Endothelial cell of umbilical vein (primary cell): Measurements from ENCODE around the gene CHST3. TPM values are rescaled to one million over a fixed set of nuclear protein-coding genes. Genes with fewer than 3 reads are reported as not detected.

ENCODE experiments used
- BruUV-seq: library from RNA; stranded (reverse); fragments of 400-500 nt; replicated peaks from 2 replicates; lab custom pipeline; 2021; lab: Mats Ljungman, UMichigan
- CTCF ChIA-PET: fragments of 300-600, 350-600 bp; sonication (Branson Sonifier 250); formaldehyde crosslinking; loops from one replicate; lab custom pipeline; 2021; ENCODE audit warnings: antibody characterized with exemption, inconsistent platforms; lab: Charles Lee
- POLR2A ChIA-PET: fragments of 300-600, 350-600 bp; sonication (Branson Sonifier 250); formaldehyde crosslinking; loops from one replicate; lab custom pipeline; 2021; ENCODE audit warnings: antibody characterized with exemption, inconsistent platforms; lab: Charles Lee
- DNase-seq: peaks from one replicate; pipeline ENCODE4 v3.0.0-alpha.2; 2011; ENCODE audit warnings: low read depth, low spot score
- FAIRE-seq: peaks from 2 replicates; lab custom pipeline; 2011; peaks lifted over from hg19 to GRCh38; lab: Jason Lieb, UNC
- H2AFZ ChIP-seq: 2 replicates; pipeline ENCODE4 v1.6.0; 2012; ENCODE audit warnings: low read depth, low read length, control low read depth, inconsistent platforms
- H3K27ac ChIP-seq: 2 replicates; pipeline ENCODE4 v1.5.1; 2011; ENCODE audit warnings: low read depth, mild to moderate bottlenecking, control low read depth, low read length, moderate library complexity; ENCODE audit not compliant: insufficient read depth
- H3K27me3 ChIP-seq, 2 experiments: 2 replicates each; pipeline versions ENCODE4 v1.6.0 to v1.6.1; 2011; ENCODE audit warnings: low read length in 2 of 2, mixed read lengths in 1 of 2; ENCODE audit not compliant: control insufficient read depth in 2 of 2, insufficient read depth in 2 of 2
- H3K36me3 ChIP-seq, 2 experiments: 2 replicates in 1 of 2; 3 replicates in 1 of 2; pipeline ENCODE4 v1.5.1; 2011; ENCODE audit warnings: low read length in 2 of 2, mild to moderate bottlenecking in 1 of 2, moderate library complexity in 1 of 2; ENCODE audit not compliant: control insufficient read depth in 2 of 2, insufficient read depth in 2 of 2; ENCODE audit errors: extremely low read depth in 1 of 2
- H3K4me1 ChIP-seq: 3 replicates; pipeline ENCODE4 v1.5.1; 2011; ENCODE audit warnings: mild to moderate bottlenecking, low read length; ENCODE audit not compliant: control insufficient read depth, insufficient read depth; ENCODE audit errors: extremely low read depth
- H3K4me2 ChIP-seq: 2 replicates; pipeline ENCODE4 v1.6.1; 2011; ENCODE audit warnings: low read length, control low read depth, mixed read lengths; ENCODE audit not compliant: insufficient read depth
- H3K4me3 ChIP-seq, 3 experiments: fragments of 200-600 bp in 1 of 3; sonication (generic), shearing (Covaris generic) in 1 of 3; replicated peaks in 1 of 3; 2 replicates each; pipeline ENCODE4 v1.5.1; 2011 to 2016; ENCODE audit warnings: control low read depth in 3 of 3, low read length in 3 of 3, mild to moderate bottlenecking in 2 of 3, inconsistent platforms in 1 of 3, low read depth in 1 of 3, moderate library complexity in 1 of 3; ENCODE audit not compliant: insufficient read depth in 1 of 3
- H3K79me2 ChIP-seq: 2 replicates; pipeline ENCODE4 v1.6.0; 2012; ENCODE audit warnings: low read length, inconsistent platforms; ENCODE audit not compliant: control insufficient read depth, insufficient read depth
- H3K9ac ChIP-seq: replicated peaks from 2 replicates; pipeline ENCODE3; 2011; ENCODE audit warnings: low read length, control low read depth; ENCODE audit not compliant: insufficient read depth; ENCODE audit errors: extremely low read depth
- H3K9me1 ChIP-seq: replicated peaks from 3 replicates; pipeline ENCODE4 v1.6.0; 2011; ENCODE audit warnings: mild to moderate bottlenecking, low read length; ENCODE audit not compliant: control insufficient read depth, insufficient read depth; ENCODE audit errors: extremely low read depth
- H3K9me3 ChIP-seq: replicated peaks from 2 replicates; pipeline ENCODE4 v1.5.1; 2012; ENCODE audit warnings: low read length, inconsistent platforms; ENCODE audit not compliant: control insufficient read depth, insufficient read depth
- H4K20me1 ChIP-seq: replicated peaks from 2 replicates; pipeline ENCODE3; 2011; ENCODE audit warnings: mild to moderate bottlenecking, low read length; ENCODE audit not compliant: control insufficient read depth, insufficient read depth; ENCODE audit errors: extremely low read depth
- EZH2 ChIP-seq: IDR thresholded peaks from 2 replicates; pipeline ENCODE4 v1.6.1; 2012; ENCODE audit warnings: borderline replicate concordance, low read depth, mild to moderate bottlenecking, moderate library complexity, low read length, inconsistent platforms; ENCODE audit not compliant: severe bottlenecking
- FOS ChIP-seq: IDR thresholded peaks from 2 replicates; pipeline ENCODE4 v1.6.1; 2011; ENCODE audit warnings: mild to moderate bottlenecking, low read length, moderate library complexity, borderline replicate concordance; ENCODE audit not compliant: insufficient read depth
- GATA2 ChIP-seq: IDR thresholded peaks from 2 replicates; pipeline ENCODE4 v1.7.0; 2011; ENCODE audit warnings: low read depth, mild to moderate bottlenecking, moderate library complexity, mixed read lengths, low read length; ENCODE audit not compliant: insufficient read length, insufficient read depth
- JUN ChIP-seq: IDR thresholded peaks from 2 replicates; pipeline ENCODE4 v1.6.1; 2011; ENCODE audit warnings: borderline replicate concordance, low read depth; ENCODE audit not compliant: insufficient read length, insufficient read depth
- MYC ChIP-seq: IDR thresholded peaks from one replicate; pipeline ENCODE4 v1.6.1; 2011; ENCODE audit warnings: mild to moderate bottlenecking, low read depth, low read length
- POLR2A ChIP-seq: IDR thresholded peaks from 2 replicates; pipeline ENCODE4 v1.6.1; 2012; ENCODE audit warnings: low read depth, mild to moderate bottlenecking, control low read depth, low read length
- POLR2AphosphoS5 ChIP-seq: IDR thresholded peaks from 2 replicates; pipeline ENCODE4 v1.6.1; 2012; ENCODE audit warnings: low read depth, mild to moderate bottlenecking, control low read depth, low read length, moderate library complexity; ENCODE audit not compliant: insufficient read depth
- dilution Hi-C: fragments of 300-500 bp; cut with MboI; formaldehyde crosslinking; loops from one replicate; pipeline ENCODE4 v1.15.0; 2019; ENCODE audit warnings: low sequenced_read_pairs; ENCODE audit not compliant: extremely low pct_ligation_motif_present
- intact Hi-C: fragments of 100-400 bp; cut with micrococcal nuclease; formaldehyde crosslinking; loops from one replicate; pipeline ENCODE4 v1.10.0; 2022
- polyA plus RNA-seq, 4 experiments: library from polyadenylated mRNA; depleted of rRNA in 3 of 4; stranded (reverse) in 3 of 4; unstranded in 1 of 4; fragments of >200 nt; gene quantifications; 2 replicates each; pipeline versions ENCODE4 v1.2.1 to v1.2.3, GENCODE V29; 2011 to 2012; ENCODE audit warnings: missing spikeins in 1 of 4
- total RNA-seq: library from RNA; stranded (reverse); gene quantifications from 2 replicates; pipeline ENCODE4 v1.2.3, GENCODE V29; 2021
- TF ChIP-seq, protein P1 (sequence below): IDR thresholded peaks from 2 replicates; pipeline ENCODE4 v1.6.1; 2011; ENCODE audit not compliant: insufficient read depth, insufficient read length
- TF ChIP-seq, protein P2 (sequence below), 2 donors: IDR thresholded peaks; 1 replicate in 1 of 2; 2 replicates in 1 of 2; pipeline ENCODE4 v1.5.1; 2011; ENCODE audit warnings: low read length in 2 of 2, mild to moderate bottlenecking in 2 of 2, moderate library complexity in 2 of 2, control low read depth in 1 of 2, inconsistent platforms in 1 of 2, low read depth in 1 of 2; ENCODE audit not compliant: insufficient read depth in 1 of 2; ENCODE audit errors: extremely low read depth in 1 of 2

The CHST3 gene
- total and polyA plus RNA-seq, 2 donors (not counting 3 experiments of a cell fraction or from before 2014, with no cell fraction given) = 5.5 to 11.5 TPM

DNA sequence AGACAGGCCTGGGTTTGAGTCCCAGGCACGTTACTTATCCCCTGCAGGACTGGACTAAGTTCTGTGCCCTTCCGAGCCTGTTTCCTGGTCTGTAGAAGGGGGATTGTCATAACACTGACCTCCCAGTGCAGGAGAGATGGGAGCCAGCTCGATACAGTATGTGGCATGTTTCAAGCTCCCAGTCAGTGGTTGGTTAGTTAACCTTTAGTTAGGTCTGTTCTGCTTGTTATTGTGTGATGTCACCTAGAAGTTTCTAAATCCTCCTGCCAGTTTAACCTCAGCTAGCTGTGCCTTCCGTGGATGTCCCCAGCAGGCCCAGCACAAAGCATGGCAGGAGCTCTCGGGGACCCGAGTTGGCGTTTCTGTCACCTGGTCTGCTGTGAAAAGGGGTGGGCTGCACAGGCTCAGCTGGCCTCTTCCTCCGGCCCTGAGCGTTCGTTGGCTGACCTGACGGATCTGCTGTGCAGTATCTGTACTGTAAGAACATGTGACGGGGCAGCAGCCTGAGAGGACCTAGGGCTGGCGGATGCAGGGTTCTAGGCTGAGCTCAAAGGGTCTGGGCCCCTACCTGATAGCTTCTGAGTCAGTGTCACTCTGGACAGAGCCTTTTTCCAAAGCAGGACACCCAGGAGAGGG is 71.2 kb downstream of the CHST3 start:
- no peak overlapping the region for H3K27ac ChIP-seq
- dilution Hi-C loops = no loop called here
- no TSS peak for BruUV-seq
- TF ChIP-seq POLR2A (no peak), FOS (no peak)
- H3K4me3 ChIP-seq = no peak overlapping the region
- H3K27me3 ChIP-seq = peaks cover 2 to 3% of the 10 kb centered on the region in 2 experiments
- no peaks in the 10 kb centered on the region for H3K9me3 ChIP-seq
- intact Hi-C loops = no loop called here
- ChIA-PET POLR2A (no interaction called here), CTCF (interaction anchor here (0.6 to 1.3 kb wide), 4 partner anchors 9 to 139 kb away, joined by 3 to 8 read pairs (median 4); no protein-coding TSS in a partner anchor)
- no peaks in the 10 kb centered on the region for H3K79me2 ChIP-seq
- no peak overlapping the region for H3K4me2 ChIP-seq
- FAIRE-seq = no peak
- no peak for DNase-seq
- H3K36me3 ChIP-seq = no peaks in the 10 kb centered on the region
- H3K4me1 ChIP-seq = no peaks in the 10 kb centered on the region
- H3K9ac ChIP-seq = no peak overlapping the region
- no peaks in the 10 kb centered on the region for H4K20me1 ChIP-seq
- no peaks in the 10 kb centered on the region for H3K9me1 ChIP-seq
- H2AFZ ChIP-seq = no peak overlapping the region

DNA sequence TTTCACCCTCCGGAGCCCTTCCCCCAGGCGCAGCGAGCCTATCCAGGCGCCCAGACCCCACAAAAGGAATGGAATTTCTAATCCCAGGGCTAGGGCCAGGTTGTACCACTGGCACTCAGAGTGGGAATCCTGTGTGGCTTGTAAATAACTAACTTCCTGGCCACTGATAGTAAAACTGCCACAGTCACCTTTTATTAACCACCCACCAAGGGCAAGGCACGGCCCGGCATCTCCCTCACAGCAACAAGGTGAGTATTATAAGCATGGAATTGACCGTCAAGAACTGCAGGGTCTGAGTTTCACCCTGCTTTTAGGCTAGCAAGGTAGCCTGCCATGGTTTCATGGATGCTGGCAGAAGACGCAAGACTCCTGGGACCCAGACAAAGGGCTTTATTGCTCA is 73.1 kb downstream of the CHST3 start:
- no TSS peak for BruUV-seq
- Histone ChIP-seq H3K9ac (no peak overlapping the region), H3K9me3 (no peaks in the 10 kb centered on the region), H3K4me3 (no peak overlapping the region), H3K27me3 (no peaks in the 10 kb centered on the region), H3K79me2 (no peaks in the 10 kb centered on the region), H3K36me3 (no peaks in the 10 kb centered on the region), H3K27ac (no peak overlapping the region), H3K9me1 (no peaks in the 10 kb centered on the region), H4K20me1 (no peaks in the 10 kb centered on the region), H3K4me1 (no peaks in the 10 kb centered on the region), H3K4me2 (no peak overlapping the region), H2AFZ (no peak overlapping the region)
- FAIRE-seq = no peak
- intact Hi-C loops = no loop called here
- dilution Hi-C loops = no loop called here
- no peak for TF ChIP-seq MYC
- no peak for TF ChIP-seq JUN
- no peak for TF ChIP-seq FOS
- no peak for TF ChIP-seq GATA2
- no peak for TF ChIP-seq POLR2A
- no peak for TF ChIP-seq POLR2AphosphoS5
- TF ChIP-seq, protein P1, sequence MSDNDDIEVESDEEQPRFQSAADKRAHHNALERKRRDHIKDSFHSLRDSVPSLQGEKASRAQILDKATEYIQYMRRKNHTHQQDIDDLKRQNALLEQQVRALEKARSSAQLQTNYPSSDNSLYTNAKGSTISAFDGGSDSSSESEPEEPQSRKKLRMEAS = no peak
- TF ChIP-seq EZH2 = no peak
- TF ChIP-seq, protein P2, sequence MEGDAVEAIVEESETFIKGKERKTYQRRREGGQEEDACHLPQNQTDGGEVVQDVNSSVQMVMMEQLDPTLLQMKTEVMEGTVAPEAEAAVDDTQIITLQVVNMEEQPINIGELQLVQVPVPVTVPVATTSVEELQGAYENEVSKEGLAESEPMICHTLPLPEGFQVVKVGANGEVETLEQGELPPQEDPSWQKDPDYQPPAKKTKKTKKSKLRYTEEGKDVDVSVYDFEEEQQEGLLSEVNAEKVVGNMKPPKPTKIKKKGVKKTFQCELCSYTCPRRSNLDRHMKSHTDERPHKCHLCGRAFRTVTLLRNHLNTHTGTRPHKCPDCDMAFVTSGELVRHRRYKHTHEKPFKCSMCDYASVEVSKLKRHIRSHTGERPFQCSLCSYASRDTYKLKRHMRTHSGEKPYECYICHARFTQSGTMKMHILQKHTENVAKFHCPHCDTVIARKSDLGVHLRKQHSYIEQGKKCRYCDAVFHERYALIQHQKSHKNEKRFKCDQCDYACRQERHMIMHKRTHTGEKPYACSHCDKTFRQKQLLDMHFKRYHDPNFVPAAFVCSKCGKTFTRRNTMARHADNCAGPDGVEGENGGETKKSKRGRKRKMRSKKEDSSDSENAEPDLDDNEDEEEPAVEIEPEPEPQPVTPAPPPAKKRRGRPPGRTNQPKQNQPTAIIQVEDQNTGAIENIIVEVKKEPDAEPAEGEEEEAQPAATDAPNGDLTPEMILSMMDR (IDR thresholded peaks at IDR 0.05; ENCODE audit: extremely low read depth in 1 of 2, insufficient read depth in 1 of 2, low read depth in 1 of 2, low read length in 2 of 2) = no peak
- POLR2A ChIA-PET = no interaction called here
- DNase-seq = no peak
- CTCF ChIA-PET = interaction anchor here (1.3 to 4.0 kb wide), 3 partner anchors 12 to 141 kb away, joined by 3 to 36 read pairs (median 5); no protein-coding TSS in a partner anchor
